Activated T-helper 17 cell treated with anti-CD3 and anti-CD28 coated beads, Interleukin-2, amount 50 U/mL, for 72 hours (primary cell): ENCODE data around the gene SPATA16. TPM values are rescaled to one million over a fixed set of nuclear protein-coding genes. Genes with fewer than 3 reads are reported as not detected.
"Not testable (repeated sequence)": the region's sequence is repeated elsewhere in the genome, so short reads cannot be mapped to it uniquely, and the experiment has no call there.

ENCODE experiments used
- ATAC-seq: fragments of 150-1000 bp; cut with Tn5 transposase; replicated peaks from 2 replicates; pipeline ENCODE4 v1.10.0; 2021; ENCODE audit warnings: mild to moderate bottlenecking, moderate library complexity
- H3K27ac Mint-ChIP-seq: one replicate; pipeline ENCODE4 v1.8.0; 2022; ENCODE audit warnings: mixed read lengths
- H3K27me3 Mint-ChIP-seq: one replicate; pipeline ENCODE4 v1.8.0; 2022; ENCODE audit warnings: mixed read lengths
- H3K36me3 Mint-ChIP-seq: one replicate; pipeline ENCODE4 v1.8.0; 2022; ENCODE audit warnings: low read depth, mild to moderate bottlenecking, mixed read lengths
- H3K4me1 Mint-ChIP-seq: one replicate; pipeline ENCODE4 v1.8.0; 2022; ENCODE audit warnings: mixed read lengths
- H3K4me3 Mint-ChIP-seq: one replicate; pipeline ENCODE4 v1.8.0; 2022; ENCODE audit warnings: mild to moderate bottlenecking, mixed read lengths
- H3K9me3 Mint-ChIP-seq: one replicate; pipeline ENCODE4 v1.8.0; 2022; ENCODE audit warnings: mixed read lengths
- total RNA-seq, 2 donors: library from RNA; stranded (reverse); gene quantifications; one replicate each; pipeline ENCODE4 v1.2.3, GENCODE V29; 2022

Gene SPATA16
- total RNA-seq, 2 donors from 2014 or later = not detected

DNA sequence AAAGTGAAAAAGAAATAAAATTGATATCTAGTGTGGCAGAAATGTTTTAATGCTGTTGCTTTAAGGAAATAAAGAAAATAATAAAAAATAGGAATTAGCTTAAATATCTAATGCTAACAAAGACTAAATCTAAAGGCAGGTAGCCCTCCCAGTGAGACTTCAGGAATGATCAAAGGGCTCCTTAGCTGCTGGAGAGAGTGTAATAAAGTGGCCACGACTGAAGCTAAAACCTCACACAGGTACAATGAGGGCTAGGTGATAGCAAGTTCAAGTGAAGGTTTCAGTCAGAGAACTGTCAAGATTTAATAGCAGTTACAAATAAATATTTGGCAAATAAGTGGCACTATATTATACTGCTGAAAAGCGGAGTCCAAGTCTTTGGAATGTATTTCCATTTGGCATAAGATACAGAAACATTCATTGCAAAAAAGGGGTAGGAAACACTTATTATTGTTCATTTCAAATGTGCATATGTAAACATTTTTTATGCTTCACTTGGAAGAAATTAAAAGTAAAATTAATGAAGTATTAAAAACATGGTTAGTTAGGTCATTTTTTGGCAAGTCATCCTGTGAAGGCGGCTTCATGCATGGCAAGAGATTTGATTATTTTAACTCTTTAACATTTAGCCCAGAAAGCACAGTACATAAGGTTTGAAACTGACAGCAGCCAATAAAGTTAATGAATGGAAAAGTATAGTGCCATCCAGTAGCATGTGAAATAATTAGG is 222.3 kb downstream of the SPATA16 start:
- Mint-ChIP-seq H3K9me3 (no peaks in the 10 kb centered on the region), H3K27ac (no peak overlapping the region), H3K36me3 (no peaks in the 10 kb centered on the region), H3K4me3 (no peak overlapping the region), H3K4me1 (no peaks in the 10 kb centered on the region), H3K27me3 (no peaks in the 10 kb centered on the region)
- ATAC-seq = no peak

DNA sequence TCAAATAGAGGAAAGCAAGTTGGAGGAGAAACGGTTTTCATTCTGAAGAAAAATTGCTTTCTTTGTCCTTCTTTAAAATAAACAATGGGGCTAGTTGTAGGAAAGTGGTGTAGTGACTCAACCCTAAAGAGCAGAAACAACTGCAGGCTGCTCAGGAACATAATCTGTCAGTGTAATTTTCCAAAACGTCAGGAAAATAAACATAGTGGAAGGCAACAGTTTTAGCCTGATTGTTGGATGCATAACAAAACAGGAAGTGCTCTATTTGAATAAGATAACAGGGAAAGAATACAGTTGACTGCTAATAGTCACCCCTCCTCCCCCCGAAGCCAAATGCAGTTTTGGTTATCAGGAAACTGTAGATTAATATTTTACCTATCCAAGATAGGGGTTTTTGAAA is 222.9 kb downstream of the SPATA16 start:
- Mint-ChIP-seq H3K9me3 (no peaks in the 10 kb centered on the region), H3K27me3 (peaks cover 2% of the 10 kb centered on the region), H3K27ac (no peak overlapping the region), H3K36me3 (no peaks in the 10 kb centered on the region), H3K4me3 (no peak overlapping the region), H3K4me1 (no peaks in the 10 kb centered on the region)
- no peak for ATAC-seq

DNA sequence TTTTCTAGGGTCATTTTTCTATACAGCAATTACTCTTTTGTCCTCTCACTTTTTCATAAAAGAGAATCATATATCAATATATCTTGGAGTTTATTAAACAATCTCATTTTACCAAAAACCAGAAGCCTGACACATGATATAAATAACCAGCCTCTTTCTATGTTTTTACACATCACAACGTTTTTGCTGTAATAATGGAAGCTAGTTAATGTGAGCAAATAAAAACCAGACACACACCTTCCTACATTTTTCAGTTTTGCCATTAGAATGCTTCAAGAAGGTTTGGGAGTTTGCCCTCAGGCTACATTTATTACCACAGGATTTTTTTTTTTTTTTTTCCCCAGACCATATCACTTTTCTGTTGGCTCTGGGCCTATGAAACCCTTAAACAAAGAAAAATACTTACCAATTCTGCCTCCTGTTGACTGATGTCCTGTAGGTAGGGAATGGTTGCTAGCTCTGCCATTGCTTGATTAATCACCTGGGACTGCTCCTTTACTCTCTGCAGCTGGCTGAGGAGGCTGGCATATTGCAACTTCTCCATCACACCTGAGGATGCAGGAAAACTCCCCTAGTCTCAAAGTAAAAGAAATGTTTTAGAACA is 225.0 kb downstream of the SPATA16 start:
- H3K4me1 Mint-ChIP-seq = no peaks in the 10 kb centered on the region
- H3K27ac Mint-ChIP-seq = no peak overlapping the region
- no peak overlapping the region for H3K4me3 Mint-ChIP-seq
- H3K36me3 Mint-ChIP-seq = no peaks in the 10 kb centered on the region
- ATAC-seq = no peak
- H3K9me3 Mint-ChIP-seq = no peaks in the 10 kb centered on the region
- H3K27me3 Mint-ChIP-seq = peaks cover 14% of the 10 kb centered on the region

DNA sequence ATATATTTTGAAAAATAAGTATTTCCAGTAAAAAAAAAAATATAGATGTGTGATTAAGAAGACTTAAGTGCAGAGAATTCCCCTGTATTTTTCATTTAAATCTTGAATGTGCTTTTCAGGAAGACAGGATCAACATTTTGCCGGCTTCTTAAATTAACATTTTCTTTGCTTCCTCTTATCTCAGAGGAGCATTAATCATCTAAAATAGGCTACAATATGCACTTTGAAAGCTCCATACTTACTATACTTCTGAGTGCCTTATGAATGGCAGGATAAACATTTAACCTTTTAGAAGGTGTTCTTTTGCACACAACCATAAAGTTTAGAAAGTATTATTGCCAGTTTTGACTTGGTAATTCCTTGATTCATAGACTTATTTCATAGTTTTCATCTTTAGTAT is 226.2 kb downstream of the SPATA16 start:
- H3K36me3 Mint-ChIP-seq = no peaks in the 10 kb centered on the region
- peaks cover 17% of the 10 kb centered on the region for H3K27me3 Mint-ChIP-seq
- H3K4me1 Mint-ChIP-seq = no peaks in the 10 kb centered on the region
- H3K4me3 Mint-ChIP-seq = no peak overlapping the region
- no peaks in the 10 kb centered on the region for H3K9me3 Mint-ChIP-seq
- no peak overlapping the region for H3K27ac Mint-ChIP-seq
- no peak for ATAC-seq

DNA sequence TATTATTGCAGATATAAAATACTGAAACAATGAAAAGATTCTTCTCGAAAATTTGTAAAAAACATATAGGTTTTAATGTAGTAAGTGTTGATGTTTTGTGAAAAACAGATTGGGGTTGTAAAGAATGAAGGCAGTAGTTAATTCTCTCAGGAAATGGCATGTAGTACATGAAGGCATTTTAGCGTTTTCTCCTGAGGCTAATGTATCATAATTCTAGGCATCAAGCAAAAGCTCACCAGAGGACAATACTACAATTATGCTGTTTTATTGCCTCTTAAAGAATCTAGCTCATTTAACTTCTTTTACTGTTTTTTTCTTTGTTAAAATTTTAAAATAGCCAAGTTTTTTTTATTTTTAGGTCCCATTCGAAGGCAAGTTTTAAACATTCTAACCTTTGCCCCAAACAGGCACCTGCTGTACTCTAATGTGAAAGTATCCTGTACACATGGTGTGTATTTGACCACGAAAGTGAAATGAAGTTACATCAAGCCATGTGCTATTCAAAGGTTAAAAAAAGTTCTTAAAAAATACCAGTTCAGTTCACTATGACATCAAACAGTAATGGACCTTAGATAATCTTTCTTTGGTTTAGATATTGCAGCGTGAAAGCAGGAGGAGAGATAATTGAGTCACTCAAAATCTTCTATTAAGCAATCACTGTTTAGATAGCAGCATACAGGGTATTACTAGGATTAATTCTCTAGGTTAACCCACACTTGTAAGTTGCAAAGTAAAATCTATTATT is 227.0 kb downstream of the SPATA16 start:
- H3K27me3 Mint-ChIP-seq = peaks cover 17% of the 10 kb centered on the region

DNA sequence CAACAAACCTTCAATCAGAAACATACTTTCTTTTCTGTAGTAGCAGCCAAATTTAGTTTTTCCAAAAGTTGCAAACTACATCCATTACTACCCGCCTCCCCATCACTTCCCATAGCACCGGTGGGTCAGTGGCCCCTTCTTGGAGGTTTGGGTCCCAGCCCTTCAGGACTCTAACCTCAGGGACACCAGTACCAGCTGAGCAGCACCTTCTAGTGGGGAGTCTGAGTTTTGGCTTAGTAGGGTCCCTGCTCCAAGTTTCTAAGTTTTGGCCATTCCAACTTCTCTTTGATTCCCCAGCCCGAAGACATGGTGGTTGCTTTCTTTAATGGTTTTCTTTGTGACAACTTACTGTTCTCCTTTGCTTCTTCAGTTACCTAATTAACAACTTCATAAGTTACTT is 229.9 kb downstream of the SPATA16 start:
- H3K27ac Mint-ChIP-seq = no peak overlapping the region
- ATAC-seq = no peak
- no peaks in the 10 kb centered on the region for H3K4me1 Mint-ChIP-seq
- H3K36me3 Mint-ChIP-seq = no peaks in the 10 kb centered on the region
- H3K27me3 Mint-ChIP-seq = peaks cover 26% of the 10 kb centered on the region
- H3K9me3 Mint-ChIP-seq = no peaks in the 10 kb centered on the region
- no peak overlapping the region for H3K4me3 Mint-ChIP-seq

More for the DNA sequence above, 227.0 kb downstream of the SPATA16 start:
- Mint-ChIP-seq H3K4me1 (no peaks in the 10 kb centered on the region), H3K36me3 (no peaks in the 10 kb centered on the region), H3K27ac (no peak overlapping the region), H3K9me3 (no peaks in the 10 kb centered on the region), H3K4me3 (no peak overlapping the region)
- ATAC-seq = no peak

DNA sequence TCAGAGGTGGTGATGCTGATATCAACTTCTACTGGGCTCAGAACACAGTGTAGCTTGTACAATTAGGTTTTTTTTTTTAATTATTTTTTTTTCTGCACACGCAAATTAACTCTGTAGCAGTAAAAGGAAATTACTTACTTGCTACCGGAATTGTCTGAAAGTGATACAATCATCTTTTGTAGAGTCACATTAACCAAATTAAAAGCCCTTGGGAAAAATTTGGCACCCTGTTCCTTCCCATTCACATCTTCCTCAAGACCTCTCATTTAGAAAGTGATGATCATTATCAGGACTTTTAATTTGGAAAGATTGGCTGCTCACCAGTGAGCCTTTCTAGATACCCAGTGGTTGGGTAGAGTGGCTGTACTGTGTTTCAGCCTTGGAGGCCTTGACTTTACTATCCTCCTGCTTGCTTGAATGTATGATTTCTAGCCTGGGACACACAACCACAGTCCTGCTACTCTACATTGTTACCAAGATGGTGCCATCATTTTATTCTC is 232.2 kb downstream of the SPATA16 start:
- no peak for ATAC-seq
- Mint-ChIP-seq H3K27ac (no peak overlapping the region), H3K4me1 (no peaks in the 10 kb centered on the region), H3K36me3 (no peaks in the 10 kb centered on the region), H3K4me3 (no peak overlapping the region), H3K27me3 (peaks cover 35% of the 10 kb centered on the region), H3K9me3 (no peaks in the 10 kb centered on the region)

DNA sequence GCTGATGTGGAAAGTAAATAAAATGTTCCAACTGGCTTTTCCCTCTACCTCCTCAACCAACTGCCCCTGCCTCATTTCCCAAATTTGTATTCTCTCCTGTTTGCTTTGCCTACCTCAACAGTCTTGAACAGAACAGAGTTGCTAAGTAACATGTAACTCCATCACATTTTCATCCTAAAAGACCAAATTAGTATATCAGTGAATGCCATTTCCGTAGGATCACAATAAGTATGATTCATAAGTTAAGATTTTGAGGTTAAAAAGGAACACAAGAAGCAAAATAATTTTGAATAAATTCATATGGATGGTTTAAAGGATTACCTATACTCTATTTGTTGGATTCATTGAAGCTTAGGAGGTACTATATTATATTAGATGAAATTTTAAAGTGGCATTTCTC is 235.6 kb downstream of the SPATA16 start:
- Mint-ChIP-seq H3K4me1 (no peaks in the 10 kb centered on the region), H3K36me3 (no peaks in the 10 kb centered on the region), H3K4me3 (no peak overlapping the region), H3K9me3 (no peaks in the 10 kb centered on the region), H3K27me3 (peaks cover 29% of the 10 kb centered on the region), H3K27ac (no peak overlapping the region)
- no peak for ATAC-seq

DNA sequence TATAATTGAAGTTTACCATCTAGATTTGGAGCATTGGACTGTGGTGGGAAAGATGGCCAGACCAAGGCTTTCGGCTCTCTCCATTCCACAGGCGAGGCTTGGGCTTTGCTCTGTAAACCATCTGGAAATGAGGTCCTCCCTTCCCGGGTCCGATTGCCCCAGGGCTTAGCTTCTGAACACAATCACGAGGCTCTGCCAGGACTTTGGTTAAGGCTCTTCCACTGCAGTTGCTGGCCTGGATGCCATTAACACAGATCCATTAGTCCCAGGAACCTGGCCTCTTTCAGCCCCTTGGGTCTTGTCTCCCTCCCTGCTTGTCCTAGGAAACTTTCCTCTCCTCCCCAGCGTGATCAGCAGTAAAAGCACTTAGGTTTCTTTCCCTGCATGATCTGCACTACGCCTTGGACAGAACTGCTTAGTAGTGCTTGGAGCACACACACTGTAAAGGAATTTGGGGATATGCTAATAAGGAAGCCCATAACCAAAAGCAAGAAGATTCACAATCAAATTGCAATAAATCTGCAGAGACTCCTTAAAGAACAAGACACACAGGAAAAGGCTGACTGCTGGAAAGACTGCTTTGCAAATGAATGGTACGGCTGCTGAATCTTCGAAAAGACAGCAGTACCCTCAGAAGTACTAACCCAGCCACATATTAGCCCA is 236.2 kb downstream of the SPATA16 start:
- no peaks in the 10 kb centered on the region for H3K4me1 Mint-ChIP-seq
- no peak overlapping the region for H3K27ac Mint-ChIP-seq
- H3K9me3 Mint-ChIP-seq = no peaks in the 10 kb centered on the region
- no peak overlapping the region for H3K4me3 Mint-ChIP-seq
- H3K36me3 Mint-ChIP-seq = no peaks in the 10 kb centered on the region
- H3K27me3 Mint-ChIP-seq = peaks cover 27% of the 10 kb centered on the region
- no peak for ATAC-seq

DNA sequence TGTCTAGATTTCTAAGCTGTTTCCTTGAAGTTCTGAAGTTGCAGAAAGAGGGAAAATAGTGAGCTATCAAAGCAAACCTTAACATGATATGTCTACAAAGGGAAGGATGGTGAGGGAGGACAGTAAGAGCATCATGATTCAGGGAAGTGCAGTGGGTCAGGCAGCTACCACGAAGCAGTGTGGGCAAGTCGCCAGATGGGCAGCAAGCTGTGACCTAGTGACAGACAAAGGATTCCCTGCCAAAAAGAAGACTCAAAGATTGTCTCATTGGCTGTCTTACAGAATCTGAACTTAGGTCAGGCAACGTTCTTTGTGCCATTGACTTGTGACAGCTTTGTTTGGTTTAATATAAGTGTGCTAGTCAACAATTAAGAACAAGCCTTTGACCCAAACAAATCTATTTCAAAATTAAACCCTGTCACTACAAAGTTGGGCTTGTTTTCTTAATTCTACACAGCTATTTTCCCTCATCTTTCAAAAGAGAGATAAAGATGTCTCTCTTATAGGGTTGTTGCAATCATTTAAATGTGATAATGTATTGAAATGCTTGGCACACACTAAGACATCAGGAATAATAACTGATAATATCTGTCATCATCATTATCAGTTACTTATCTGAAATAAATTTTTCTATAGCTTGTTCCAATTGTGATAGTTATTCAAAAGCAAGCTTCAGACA is 237.3 kb downstream of the SPATA16 start:
- no peaks in the 10 kb centered on the region for H3K36me3 Mint-ChIP-seq
- H3K27me3 Mint-ChIP-seq = peaks cover 27% of the 10 kb centered on the region
- no peak for ATAC-seq
- no peaks in the 10 kb centered on the region for H3K9me3 Mint-ChIP-seq
- no peak overlapping the region for H3K27ac Mint-ChIP-seq
- no peak overlapping the region for H3K4me3 Mint-ChIP-seq
- no peaks in the 10 kb centered on the region for H3K4me1 Mint-ChIP-seq

DNA sequence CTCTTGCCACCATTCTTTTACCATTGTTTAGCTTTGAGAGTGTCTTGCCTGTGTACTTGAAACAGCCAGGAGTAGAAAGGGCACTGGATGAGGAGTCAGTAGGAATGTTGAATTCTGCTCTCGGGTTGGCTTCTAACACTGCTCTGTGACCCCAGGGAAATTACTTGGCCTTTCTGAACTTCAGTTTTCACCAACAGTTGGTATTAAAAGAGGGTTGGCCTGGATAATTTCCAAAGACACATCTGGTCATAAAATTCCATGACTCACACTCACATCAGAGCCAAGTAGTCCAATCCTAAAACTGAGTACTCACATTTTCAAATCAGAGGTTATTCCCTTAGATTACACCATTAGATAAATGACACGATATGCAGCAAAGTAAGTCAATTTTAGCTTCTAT is 248.9 kb downstream of the SPATA16 start:
- ATAC-seq = no peak
- Mint-ChIP-seq H3K9me3 (peaks cover 4% of the 10 kb centered on the region), H3K27ac (no peak overlapping the region), H3K4me3 (no peak overlapping the region), H3K4me1 (no peaks in the 10 kb centered on the region), H3K27me3 (peaks cover 4% of the 10 kb centered on the region), H3K36me3 (no peaks in the 10 kb centered on the region)

DNA sequence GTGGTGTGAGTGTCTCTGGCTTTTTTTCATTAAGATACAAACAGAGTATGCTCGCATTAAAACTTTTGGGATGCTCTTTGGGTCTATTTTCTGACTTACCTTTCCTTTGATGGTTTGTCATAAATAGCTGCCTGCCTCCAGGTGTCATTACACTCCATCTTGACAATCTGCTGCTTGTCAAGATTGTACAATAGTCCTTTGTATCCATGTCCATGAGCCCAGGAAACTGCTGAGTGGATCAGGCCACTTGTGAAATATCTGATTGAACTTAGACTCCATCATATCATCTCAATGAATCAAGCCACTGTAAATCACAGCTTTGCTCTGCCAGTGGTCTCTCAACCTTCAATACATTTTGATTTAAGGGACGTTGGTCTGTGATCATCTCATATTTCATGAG is 255.3 kb downstream of the SPATA16 start:
- peaks cover 7% of the 10 kb centered on the region for H3K27me3 Mint-ChIP-seq

DNA sequence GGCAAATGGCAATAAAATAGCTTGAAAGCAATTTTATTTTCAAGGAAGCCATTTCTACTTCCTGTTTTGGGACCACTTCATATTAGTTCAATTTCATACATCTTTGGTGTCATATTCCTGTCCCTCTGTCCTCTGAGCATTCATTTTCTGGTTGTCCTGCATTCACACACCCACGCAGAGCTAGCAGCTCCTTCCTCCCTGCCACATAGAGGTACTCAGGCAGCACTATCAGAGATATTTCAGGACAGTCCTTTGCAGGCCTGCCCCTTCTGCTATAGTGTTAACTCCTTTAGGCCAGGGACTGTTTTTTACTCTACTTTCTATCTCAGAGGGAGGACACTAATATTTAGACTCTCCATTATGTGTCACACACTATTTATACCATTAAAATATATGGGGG is 258.5 kb downstream of the SPATA16 start:
- peaks cover 16% of the 10 kb centered on the region for H3K9me3 Mint-ChIP-seq
- no peak for ATAC-seq
- no peak overlapping the region for H3K4me3 Mint-ChIP-seq
- no peaks in the 10 kb centered on the region for H3K36me3 Mint-ChIP-seq
- no peaks in the 10 kb centered on the region for H3K4me1 Mint-ChIP-seq
- no peak overlapping the region for H3K27ac Mint-ChIP-seq
- H3K27me3 Mint-ChIP-seq = peaks cover 11% of the 10 kb centered on the region

More for the DNA sequence above, 255.3 kb downstream of the SPATA16 start:
- Mint-ChIP-seq H3K4me1 (no peaks in the 10 kb centered on the region), H3K36me3 (no peaks in the 10 kb centered on the region), H3K27ac (no peak overlapping the region), H3K4me3 (no peak overlapping the region), H3K9me3 (peaks cover 8% of the 10 kb centered on the region)
- no peak for ATAC-seq

DNA sequence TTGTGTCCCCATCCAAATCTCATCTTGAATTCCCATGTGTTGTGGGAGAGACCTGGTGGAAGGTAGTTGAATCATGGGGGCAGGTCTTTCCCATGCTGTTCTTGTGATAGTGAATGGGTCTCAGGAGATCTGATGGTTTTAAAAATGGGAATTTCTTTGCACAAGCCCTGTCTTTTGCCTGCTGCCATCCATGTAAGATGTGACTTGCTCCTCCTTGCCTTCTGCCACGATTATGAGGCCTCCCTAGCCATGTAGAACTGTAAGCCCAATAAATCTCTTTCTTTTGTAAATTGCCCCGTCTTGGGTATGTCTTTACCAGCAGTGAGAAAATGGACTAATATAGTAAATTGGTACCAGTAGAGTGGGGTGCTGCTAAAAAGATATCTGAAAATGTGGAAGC is 261.7 kb downstream of the SPATA16 start:
- not testable (repeated sequence) for ATAC-seq, H3K4me1 Mint-ChIP-seq, H3K36me3 Mint-ChIP-seq, H3K4me3 Mint-ChIP-seq, H3K27ac Mint-ChIP-seq
- peaks cover 16% of the 10 kb centered on the region for H3K9me3 Mint-ChIP-seq
- peaks cover 17% of the 10 kb centered on the region for H3K27me3 Mint-ChIP-seq
